ENCODE data around the gene INSR.

Gene INSR

DNA sequence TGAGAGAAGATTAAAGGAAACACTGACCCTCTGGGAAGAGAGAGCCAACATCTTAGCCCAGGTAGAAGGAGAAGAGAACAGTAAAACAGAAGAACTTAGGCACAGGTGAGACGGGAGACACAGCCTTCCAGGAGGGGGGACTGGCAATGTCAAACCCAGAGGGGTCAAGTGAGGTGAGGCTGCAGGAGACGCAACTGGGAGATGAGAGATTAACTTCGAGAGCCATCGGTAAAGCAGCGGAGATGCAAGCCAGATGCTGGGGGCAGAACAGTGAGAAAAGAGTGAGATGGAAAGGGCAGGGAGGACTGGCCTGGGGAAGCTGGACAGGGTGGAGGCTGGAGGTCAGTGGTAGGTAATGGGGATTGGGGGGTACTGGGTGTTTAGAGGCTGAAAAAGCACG lies 5.2 kb downstream of the INSR start:
- no peak overlapping the region for H3K9ac ChIP-seq
- H3K4me3 ChIP-seq (ENCODE audit: low read depth, low read length) = no peak overlapping the region
- no peaks in the 10 kb centered on the region for H3K27me3 ChIP-seq (ENCODE audit: control insufficient read depth, insufficient read depth, low read length)
- peaks cover 14% of the 10 kb centered on the region for H3K79me2 ChIP-seq
- H3K27ac ChIP-seq = peak overlapping the region; percentile 20
- peaks cover 6% of the 10 kb centered on the region for H3K4me1 ChIP-seq
- H3K4me2 ChIP-seq (ENCODE audit: low read length) = no peak overlapping the region
- H3K9me3 ChIP-seq (ENCODE audit: control insufficient read depth, low read length) = no peaks in the 10 kb centered on the region
- no peaks in the 10 kb centered on the region for H3K36me3 ChIP-seq (ENCODE audit: control insufficient read depth, insufficient read depth, low read length)
- TF ChIP-seq, protein P1, sequence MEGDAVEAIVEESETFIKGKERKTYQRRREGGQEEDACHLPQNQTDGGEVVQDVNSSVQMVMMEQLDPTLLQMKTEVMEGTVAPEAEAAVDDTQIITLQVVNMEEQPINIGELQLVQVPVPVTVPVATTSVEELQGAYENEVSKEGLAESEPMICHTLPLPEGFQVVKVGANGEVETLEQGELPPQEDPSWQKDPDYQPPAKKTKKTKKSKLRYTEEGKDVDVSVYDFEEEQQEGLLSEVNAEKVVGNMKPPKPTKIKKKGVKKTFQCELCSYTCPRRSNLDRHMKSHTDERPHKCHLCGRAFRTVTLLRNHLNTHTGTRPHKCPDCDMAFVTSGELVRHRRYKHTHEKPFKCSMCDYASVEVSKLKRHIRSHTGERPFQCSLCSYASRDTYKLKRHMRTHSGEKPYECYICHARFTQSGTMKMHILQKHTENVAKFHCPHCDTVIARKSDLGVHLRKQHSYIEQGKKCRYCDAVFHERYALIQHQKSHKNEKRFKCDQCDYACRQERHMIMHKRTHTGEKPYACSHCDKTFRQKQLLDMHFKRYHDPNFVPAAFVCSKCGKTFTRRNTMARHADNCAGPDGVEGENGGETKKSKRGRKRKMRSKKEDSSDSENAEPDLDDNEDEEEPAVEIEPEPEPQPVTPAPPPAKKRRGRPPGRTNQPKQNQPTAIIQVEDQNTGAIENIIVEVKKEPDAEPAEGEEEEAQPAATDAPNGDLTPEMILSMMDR (IDR thresholded peaks at IDR 0.05) = no peak
- H2AFZ ChIP-seq = no peak overlapping the region

GRCh38 chr19:7288131-7288530 lies 6.1 kb downstream of the INSR start:
- no peak overlapping the region for H3K9ac ChIP-seq

GRCh38 chr19:7287722-7288121 lies 6.5 kb downstream of the INSR start:
- TF ChIP-seq, protein P1 (IDR thresholded peaks at IDR 0.05) = no peak
- no peaks in the 10 kb centered on the region for H3K36me3 ChIP-seq (ENCODE audit: control insufficient read depth, insufficient read depth, low read length)
- peaks cover 12% of the 10 kb centered on the region for H3K79me2 ChIP-seq
- no peaks in the 10 kb centered on the region for H3K27me3 ChIP-seq (ENCODE audit: control insufficient read depth, insufficient read depth, low read length)
- H3K4me1 ChIP-seq = peaks cover 3% of the 10 kb centered on the region
- no peak overlapping the region for H3K9ac ChIP-seq
- no peak overlapping the region for H3K4me2 ChIP-seq (ENCODE audit: low read length)
- no peak overlapping the region for H2AFZ ChIP-seq
- H3K4me3 ChIP-seq (ENCODE audit: low read depth, low read length) = no peak overlapping the region
- H3K9me3 ChIP-seq (ENCODE audit: control insufficient read depth, low read length) = no peaks in the 10 kb centered on the region
- no peak overlapping the region for H3K27ac ChIP-seq

More at GRCh38 chr19:7288131-7288530, 6.1 kb downstream of the INSR start:
- Histone ChIP-seq H3K4me1 (peaks cover 6% of the 10 kb centered on the region), H3K9me3 (ENCODE audit: control insufficient read depth, low read length) (no peaks in the 10 kb centered on the region), H3K36me3 (ENCODE audit: control insufficient read depth, insufficient read depth, low read length) (no peaks in the 10 kb centered on the region), H3K4me3 (ENCODE audit: low read depth, low read length) (no peak overlapping the region), H3K27me3 (ENCODE audit: control insufficient read depth, insufficient read depth, low read length) (no peaks in the 10 kb centered on the region), H3K4me2 (ENCODE audit: low read length) (no peak overlapping the region), H3K79me2 (peaks cover 16% of the 10 kb centered on the region), H2AFZ (no peak overlapping the region), H3K27ac (no peak overlapping the region)
- TF ChIP-seq, protein P1 (IDR thresholded peaks at IDR 0.05) = no peak

- Histone ChIP-seq H2AFZ (no peak overlapping the region), H3K4me2 (ENCODE audit: low read length) (no peak overlapping the region), H3K36me3 (ENCODE audit: control insufficient read depth, insufficient read depth, low read length) (no peaks in the 10 kb centered on the region), H3K9me3 (ENCODE audit: control insufficient read depth, low read length) (no peaks in the 10 kb centered on the region), H3K9ac (no peak overlapping the region), H3K27ac (no peak overlapping the region), H3K4me1 (no peaks in the 10 kb centered on the region), H3K79me2 (peaks cover 13% of the 10 kb centered on the region), H3K4me3 (ENCODE audit: low read depth, low read length) (no peak overlapping the region), H3K27me3 (ENCODE audit: control insufficient read depth, insufficient read depth, low read length) (no peaks in the 10 kb centered on the region)
- TF ChIP-seq, protein P1 (IDR thresholded peaks at IDR 0.05) = no peak
These were observed 13.1 kb downstream of the INSR start for GRCh38 chr19:7280940-7281666.

Data from parathyroid adenoma (tissue), 2 donors.